ENCODE results near the gene TMEM82.

DNA sequence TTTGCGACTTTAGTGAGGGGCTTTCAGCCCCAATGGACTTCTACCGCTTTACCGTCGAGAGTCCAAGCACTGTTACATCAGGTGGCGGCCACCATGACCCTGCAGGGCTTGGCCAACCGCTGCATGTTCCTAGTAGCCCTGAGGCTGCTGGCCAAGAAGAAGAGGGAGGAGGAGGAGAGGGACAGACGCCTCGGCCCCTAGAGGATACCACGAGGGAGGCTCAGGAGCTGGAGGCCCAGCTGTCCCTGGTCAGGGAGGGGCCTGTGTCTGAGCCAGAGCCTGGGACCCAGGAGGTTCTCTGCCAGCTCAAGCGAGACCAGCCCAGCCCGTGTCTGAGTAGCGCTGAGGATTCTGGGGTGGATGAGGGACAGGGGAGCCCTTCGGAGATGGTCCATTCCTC is 14.9 kb upstream of the TMEM82 start:
- TF ChIP-seq, protein P1, sequence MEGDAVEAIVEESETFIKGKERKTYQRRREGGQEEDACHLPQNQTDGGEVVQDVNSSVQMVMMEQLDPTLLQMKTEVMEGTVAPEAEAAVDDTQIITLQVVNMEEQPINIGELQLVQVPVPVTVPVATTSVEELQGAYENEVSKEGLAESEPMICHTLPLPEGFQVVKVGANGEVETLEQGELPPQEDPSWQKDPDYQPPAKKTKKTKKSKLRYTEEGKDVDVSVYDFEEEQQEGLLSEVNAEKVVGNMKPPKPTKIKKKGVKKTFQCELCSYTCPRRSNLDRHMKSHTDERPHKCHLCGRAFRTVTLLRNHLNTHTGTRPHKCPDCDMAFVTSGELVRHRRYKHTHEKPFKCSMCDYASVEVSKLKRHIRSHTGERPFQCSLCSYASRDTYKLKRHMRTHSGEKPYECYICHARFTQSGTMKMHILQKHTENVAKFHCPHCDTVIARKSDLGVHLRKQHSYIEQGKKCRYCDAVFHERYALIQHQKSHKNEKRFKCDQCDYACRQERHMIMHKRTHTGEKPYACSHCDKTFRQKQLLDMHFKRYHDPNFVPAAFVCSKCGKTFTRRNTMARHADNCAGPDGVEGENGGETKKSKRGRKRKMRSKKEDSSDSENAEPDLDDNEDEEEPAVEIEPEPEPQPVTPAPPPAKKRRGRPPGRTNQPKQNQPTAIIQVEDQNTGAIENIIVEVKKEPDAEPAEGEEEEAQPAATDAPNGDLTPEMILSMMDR (IDR thresholded peaks at IDR 0.05) = no peak
- TF ChIP-seq POLR2A (IDR thresholded peaks at IDR 0.05) = no peak
